Liver (tissue), 9 donors: ENCODE data around the gene DIPK1C. TPM values are rescaled to one million over a fixed set of nuclear protein-coding genes. Genes with fewer than 3 reads are reported as not detected.

Source experiments
- DNase-seq: peaks from one replicate; pipeline ENCODE4 v3.0.0-alpha.2; 2017; ENCODE audit warnings: low spot score
- H3K27ac ChIP-seq, 2 donors: one replicate each; pipeline ENCODE4 v1.7.0; 2013; ENCODE audit warnings: inconsistent platforms in 2 of 2, low read length in 2 of 2, control low read depth in 1 of 2, low read depth in 1 of 2, mild to moderate bottlenecking in 1 of 2
- H3K27me3 ChIP-seq, 4 donors: one replicate each; pipeline versions ENCODE4 v1.6.1 to v1.7.0; 2013; ENCODE audit warnings: low read length in 3 of 4, inconsistent platforms in 1 of 4, mild to moderate bottlenecking in 1 of 4, moderate library complexity in 1 of 4; ENCODE audit not compliant: control insufficient read depth in 4 of 4, insufficient read depth in 4 of 4
- H3K36me3 ChIP-seq, 4 donors: one replicate each; pipeline versions ENCODE4 v1.6.1 to v1.7.0; 2013; ENCODE audit warnings: low read length in 3 of 4, mild to moderate bottlenecking in 3 of 4, low read depth in 1 of 4, moderate library complexity in 1 of 4; ENCODE audit not compliant: control insufficient read depth in 4 of 4, insufficient read depth in 3 of 4
- H3K4me1 ChIP-seq, 4 donors: one replicate each; pipeline versions ENCODE4 v1.6.1 to v1.7.0; 2013; ENCODE audit warnings: low read length in 3 of 4, mild to moderate bottlenecking in 3 of 4, moderate library complexity in 1 of 4; ENCODE audit not compliant: control insufficient read depth in 4 of 4, insufficient read depth in 4 of 4
- H3K4me3 ChIP-seq, 3 donors: one replicate each; pipeline versions ENCODE4 v1.6.1 to v1.7.0; 2013; ENCODE audit warnings: low read length in 3 of 3, control low read depth in 1 of 3, low read depth in 1 of 3, mild to moderate bottlenecking in 1 of 3
- H3K9ac ChIP-seq, 2 donors: one replicate each; pipeline ENCODE4 v1.7.0; 2013; ENCODE audit warnings: low read length in 2 of 2, mild to moderate bottlenecking in 2 of 2, moderate library complexity in 2 of 2, control low read depth in 1 of 2, low read depth in 1 of 2
- H3K9me3 ChIP-seq, 4 donors: one replicate each; pipeline versions ENCODE4 v1.6.1 to v1.7.0; 2013; ENCODE audit warnings: low read length in 3 of 4; ENCODE audit not compliant: control insufficient read depth in 4 of 4
- FOXA1 ChIP-seq: IDR thresholded peaks from 2 replicates; pipeline ENCODE4 v1.6.1; 2016; ENCODE audit warnings: antibody characterized with exemption
- FOXA2 ChIP-seq: IDR thresholded peaks from 2 replicates; pipeline ENCODE4 v1.6.1; 2016; ENCODE audit warnings: antibody characterized with exemption
- GABPA ChIP-seq, 2 donors: IDR thresholded peaks in 1 of 2; conservative IDR thresholded peaks in 1 of 2; 2 replicates each; pipeline ENCODE4 v1.6.1; 2016; ENCODE audit warnings: antibody characterized with exemption in 2 of 2, mild to moderate bottlenecking in 1 of 2, moderate library complexity in 1 of 2
- HNF4A ChIP-seq, 2 donors: conservative IDR thresholded peaks; 2 replicates each; pipeline ENCODE4 v1.6.1; 2016; ENCODE audit warnings: antibody characterized with exemption in 2 of 2, mild to moderate bottlenecking in 2 of 2
- HNF4G ChIP-seq: IDR thresholded peaks from 2 replicates; pipeline ENCODE4 v1.6.1; 2016; ENCODE audit warnings: antibody characterized with exemption
- JUND ChIP-seq, 2 donors: IDR thresholded peaks; 2 replicates each; pipeline ENCODE4 v1.6.1; 2016; ENCODE audit warnings: antibody characterized with exemption in 2 of 2
- NR2F2 ChIP-seq: IDR thresholded peaks from 2 replicates; pipeline ENCODE4 v1.6.1; 2016; ENCODE audit warnings: antibody characterized with exemption
- RAD21 ChIP-seq, 2 donors: IDR thresholded peaks; 2 replicates each; pipeline ENCODE4 v1.6.1; 2016; ENCODE audit warnings: antibody characterized with exemption in 2 of 2, mild to moderate bottlenecking in 2 of 2
- RXRA ChIP-seq, 2 donors: IDR thresholded peaks; 2 replicates each; pipeline ENCODE4 v1.6.1; 2017 to 2018; ENCODE audit warnings: antibody characterized with exemption in 2 of 2, mild to moderate bottlenecking in 1 of 2
- SP1 ChIP-seq: IDR thresholded peaks from 2 replicates; pipeline ENCODE4 v1.6.1; 2018; ENCODE audit warnings: antibody characterized with exemption, mild to moderate bottlenecking
- TAF1 ChIP-seq: conservative IDR thresholded peaks from 2 replicates; pipeline ENCODE4 v1.6.1; 2016; ENCODE audit warnings: antibody characterized with exemption, mild to moderate bottlenecking
- YY1 ChIP-seq: IDR thresholded peaks from 2 replicates; pipeline ENCODE4 v1.6.1; 2016; ENCODE audit warnings: antibody characterized with exemption, mild to moderate bottlenecking
- WGBS: extraction: QIAGEN DNeasy Blood & Tissue Kit; methylation state at CpG from one replicate; pipeline ENCODE4 v1.1.7; 2013; 5-methylcytosine and 5-hydroxymethylcytosine counted together
- polyA plus RNA-seq, 2 donors: library from polyadenylated mRNA; stranded (reverse) in 1 of 2; unstranded in 1 of 2; fragments of 200-250 nt in 1 of 2; fragments of >200 nt in 1 of 2; fragmentation: Nextera tagmentation in 1 of 2; extraction: Ambion mirVana in 1 of 2; gene quantifications; one replicate each; pipeline versions ENCODE4 v1.2.1 to v1.2.3, GENCODE V29; 2013 to 2015
- total RNA-seq, 2 donors: library from RNA; depleted of rRNA; stranded (reverse); fragments of >200 nt; gene quantifications; one replicate each; pipeline ENCODE4 v1.2.3, GENCODE V29; 2014
- TF ChIP-seq, protein P1 (sequence below): fragments of 150-350 bp; IDR thresholded peaks from 2 replicates; pipeline ENCODE4 v1.5.1; 2017; ENCODE audit warnings: improper control_type of control experiment, low read depth, low read length; ENCODE audit not compliant: missing input control
- TF ChIP-seq, protein P2 (sequence below): IDR thresholded peaks from 2 replicates; pipeline ENCODE4 v1.6.1; 2016; ENCODE audit warnings: antibody characterized with exemption
- TF ChIP-seq, protein P3 (sequence below): IDR thresholded peaks from 2 replicates; pipeline ENCODE4 v1.6.1; 2016; ENCODE audit warnings: antibody characterized with exemption, mild to moderate bottlenecking
- TF ChIP-seq, protein P4 (sequence below): IDR thresholded peaks from 2 replicates; pipeline ENCODE4 v1.6.1; 2016; ENCODE audit warnings: antibody characterized with exemption
- TF ChIP-seq, protein P5 (sequence below): IDR thresholded peaks from 2 replicates; pipeline ENCODE4 v1.6.1; 2016; ENCODE audit warnings: antibody characterized with exemption
- donor health status: healthy.
- donor health status: healthy.
- donor health status: healthy.
- donor health status: healthy.
- donor health status: healthy.

The DIPK1C gene
- total and polyA plus RNA-seq, 4 donors, result 0.06 to 0.19 (median 0.08) TPM; not detected in 1

DNA sequence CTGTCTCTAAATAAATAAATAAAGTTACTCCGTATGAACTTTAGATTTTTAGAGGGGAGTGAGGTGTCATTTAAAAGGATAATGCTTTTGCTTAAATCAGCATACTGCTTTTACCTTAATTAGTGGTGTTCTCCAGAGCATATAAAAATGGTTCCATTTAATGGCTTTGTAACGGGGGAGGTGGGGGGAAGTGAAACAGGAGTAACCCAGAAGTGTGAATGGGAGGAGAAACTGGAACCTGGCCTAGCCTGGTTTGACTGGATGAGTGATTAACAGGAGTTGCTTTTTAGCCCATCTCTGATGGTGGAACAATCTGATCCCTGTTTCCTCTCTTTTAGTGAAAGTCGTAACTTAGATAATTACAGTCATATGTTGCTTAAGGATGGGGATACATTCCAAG is 40.7 kb upstream of the DIPK1C start:
- no peak overlapping the region for H3K9ac ChIP-seq
- no peaks in the 10 kb centered on the region for H3K9me3 ChIP-seq
- H3K27ac ChIP-seq, result peak overlapping the region; percentile 96 to 97
- no peak for DNase-seq
- H3K36me3 ChIP-seq, result peaks cover 0 to 7% (median 5%) of the 10 kb centered on the region in 4 donors
- TF ChIP-seq HNF4A (conservative IDR thresholded peaks at IDR 0.05) (peak in 1 of 2 donors; percentile 27), HNF4G (no peak)
- H3K27me3 ChIP-seq, result no peaks in the 10 kb centered on the region
- no peak overlapping the region for H3K4me3 ChIP-seq
- 38% methylated on average over 3 of the region's 3 CpGs for WGBS
- peaks cover 5 to 46% (median 35%) of the 10 kb centered on the region in 4 donors for H3K4me1 ChIP-seq

DNA sequence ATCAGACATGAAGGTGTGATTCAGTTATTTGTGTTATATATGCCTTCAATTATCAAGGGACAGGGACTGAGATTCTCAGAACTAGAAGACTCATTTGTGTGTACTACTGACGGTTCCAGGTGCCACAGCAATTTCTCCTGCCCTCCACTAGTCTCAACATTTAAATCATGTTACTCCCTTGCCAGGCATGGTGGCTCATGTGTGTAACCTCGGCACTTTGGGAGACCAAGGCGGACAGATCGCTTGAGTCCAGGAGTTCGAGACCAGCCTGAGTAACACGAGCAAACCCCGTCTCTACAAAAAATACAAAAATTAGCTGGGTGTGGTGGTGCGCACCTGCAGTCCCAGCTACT is 40.2 kb upstream of the DIPK1C start:
- H3K9me3 ChIP-seq, result no peaks in the 10 kb centered on the region
- H3K9ac ChIP-seq, result peak overlapping the region; percentile 79 to 95
- H3K4me1 ChIP-seq, result peaks cover 5 to 46% (median 34%) of the 10 kb centered on the region in 4 donors
- 83% methylated on average over 8 of the region's 8 CpGs for WGBS
- H3K4me3 ChIP-seq, result peak overlapping the region; percentile 82 to 86 (median 85)
- DNase-seq, result no peak
- peak overlapping the region; percentile 96 to 97 for H3K27ac ChIP-seq
- H3K27me3 ChIP-seq, result no peaks in the 10 kb centered on the region
- TF ChIP-seq, protein P1, sequence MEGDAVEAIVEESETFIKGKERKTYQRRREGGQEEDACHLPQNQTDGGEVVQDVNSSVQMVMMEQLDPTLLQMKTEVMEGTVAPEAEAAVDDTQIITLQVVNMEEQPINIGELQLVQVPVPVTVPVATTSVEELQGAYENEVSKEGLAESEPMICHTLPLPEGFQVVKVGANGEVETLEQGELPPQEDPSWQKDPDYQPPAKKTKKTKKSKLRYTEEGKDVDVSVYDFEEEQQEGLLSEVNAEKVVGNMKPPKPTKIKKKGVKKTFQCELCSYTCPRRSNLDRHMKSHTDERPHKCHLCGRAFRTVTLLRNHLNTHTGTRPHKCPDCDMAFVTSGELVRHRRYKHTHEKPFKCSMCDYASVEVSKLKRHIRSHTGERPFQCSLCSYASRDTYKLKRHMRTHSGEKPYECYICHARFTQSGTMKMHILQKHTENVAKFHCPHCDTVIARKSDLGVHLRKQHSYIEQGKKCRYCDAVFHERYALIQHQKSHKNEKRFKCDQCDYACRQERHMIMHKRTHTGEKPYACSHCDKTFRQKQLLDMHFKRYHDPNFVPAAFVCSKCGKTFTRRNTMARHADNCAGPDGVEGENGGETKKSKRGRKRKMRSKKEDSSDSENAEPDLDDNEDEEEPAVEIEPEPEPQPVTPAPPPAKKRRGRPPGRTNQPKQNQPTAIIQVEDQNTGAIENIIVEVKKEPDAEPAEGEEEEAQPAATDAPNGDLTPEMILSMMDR, result no peak
- no peak for TF ChIP-seq GABPA (IDR thresholded peaks at IDR 0.05 in 1 of 2, conservative IDR thresholded peaks at IDR 0.05 in 1 of 2)
- TF ChIP-seq JUND (IDR thresholded peaks at IDR 0.05), result no peak
- TF ChIP-seq, protein P2, sequence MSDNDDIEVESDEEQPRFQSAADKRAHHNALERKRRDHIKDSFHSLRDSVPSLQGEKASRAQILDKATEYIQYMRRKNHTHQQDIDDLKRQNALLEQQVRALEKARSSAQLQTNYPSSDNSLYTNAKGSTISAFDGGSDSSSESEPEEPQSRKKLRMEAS, result no peak
- TF ChIP-seq FOXA1, result no peak
- no peak for TF ChIP-seq SP1
- TF ChIP-seq, protein P3, sequence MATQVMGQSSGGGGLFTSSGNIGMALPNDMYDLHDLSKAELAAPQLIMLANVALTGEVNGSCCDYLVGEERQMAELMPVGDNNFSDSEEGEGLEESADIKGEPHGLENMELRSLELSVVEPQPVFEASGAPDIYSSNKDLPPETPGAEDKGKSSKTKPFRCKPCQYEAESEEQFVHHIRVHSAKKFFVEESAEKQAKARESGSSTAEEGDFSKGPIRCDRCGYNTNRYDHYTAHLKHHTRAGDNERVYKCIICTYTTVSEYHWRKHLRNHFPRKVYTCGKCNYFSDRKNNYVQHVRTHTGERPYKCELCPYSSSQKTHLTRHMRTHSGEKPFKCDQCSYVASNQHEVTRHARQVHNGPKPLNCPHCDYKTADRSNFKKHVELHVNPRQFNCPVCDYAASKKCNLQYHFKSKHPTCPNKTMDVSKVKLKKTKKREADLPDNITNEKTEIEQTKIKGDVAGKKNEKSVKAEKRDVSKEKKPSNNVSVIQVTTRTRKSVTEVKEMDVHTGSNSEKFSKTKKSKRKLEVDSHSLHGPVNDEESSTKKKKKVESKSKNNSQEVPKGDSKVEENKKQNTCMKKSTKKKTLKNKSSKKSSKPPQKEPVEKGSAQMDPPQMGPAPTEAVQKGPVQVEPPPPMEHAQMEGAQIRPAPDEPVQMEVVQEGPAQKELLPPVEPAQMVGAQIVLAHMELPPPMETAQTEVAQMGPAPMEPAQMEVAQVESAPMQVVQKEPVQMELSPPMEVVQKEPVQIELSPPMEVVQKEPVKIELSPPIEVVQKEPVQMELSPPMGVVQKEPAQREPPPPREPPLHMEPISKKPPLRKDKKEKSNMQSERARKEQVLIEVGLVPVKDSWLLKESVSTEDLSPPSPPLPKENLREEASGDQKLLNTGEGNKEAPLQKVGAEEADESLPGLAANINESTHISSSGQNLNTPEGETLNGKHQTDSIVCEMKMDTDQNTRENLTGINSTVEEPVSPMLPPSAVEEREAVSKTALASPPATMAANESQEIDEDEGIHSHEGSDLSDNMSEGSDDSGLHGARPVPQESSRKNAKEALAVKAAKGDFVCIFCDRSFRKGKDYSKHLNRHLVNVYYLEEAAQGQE, result no peak
- no peak for TF ChIP-seq FOXA2
- TF ChIP-seq HNF4G, result no peak
- TF ChIP-seq HNF4A (conservative IDR thresholded peaks at IDR 0.05), result no peak
- TF ChIP-seq, protein P4, sequence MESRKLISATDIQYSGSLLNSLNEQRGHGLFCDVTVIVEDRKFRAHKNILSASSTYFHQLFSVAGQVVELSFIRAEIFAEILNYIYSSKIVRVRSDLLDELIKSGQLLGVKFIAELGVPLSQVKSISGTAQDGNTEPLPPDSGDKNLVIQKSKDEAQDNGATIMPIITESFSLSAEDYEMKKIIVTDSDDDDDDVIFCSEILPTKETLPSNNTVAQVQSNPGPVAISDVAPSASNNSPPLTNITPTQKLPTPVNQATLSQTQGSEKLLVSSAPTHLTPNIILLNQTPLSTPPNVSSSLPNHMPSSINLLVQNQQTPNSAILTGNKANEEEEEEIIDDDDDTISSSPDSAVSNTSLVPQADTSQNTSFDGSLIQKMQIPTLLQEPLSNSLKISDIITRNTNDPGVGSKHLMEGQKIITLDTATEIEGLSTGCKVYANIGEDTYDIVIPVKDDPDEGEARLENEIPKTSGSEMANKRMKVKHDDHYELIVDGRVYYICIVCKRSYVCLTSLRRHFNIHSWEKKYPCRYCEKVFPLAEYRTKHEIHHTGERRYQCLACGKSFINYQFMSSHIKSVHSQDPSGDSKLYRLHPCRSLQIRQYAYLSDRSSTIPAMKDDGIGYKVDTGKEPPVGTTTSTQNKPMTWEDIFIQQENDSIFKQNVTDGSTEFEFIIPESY, result no peak
- TF ChIP-seq RXRA (IDR thresholded peaks at IDR 0.05), result no peak
- TF ChIP-seq NR2F2, result no peak
- no peak for TF ChIP-seq TAF1
- no peak for TF ChIP-seq RAD21 (IDR thresholded peaks at IDR 0.05)
- TF ChIP-seq, protein P5, sequence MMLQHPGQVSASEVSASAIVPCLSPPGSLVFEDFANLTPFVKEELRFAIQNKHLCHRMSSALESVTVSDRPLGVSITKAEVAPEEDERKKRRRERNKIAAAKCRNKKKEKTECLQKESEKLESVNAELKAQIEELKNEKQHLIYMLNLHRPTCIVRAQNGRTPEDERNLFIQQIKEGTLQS, result no peak
- TF ChIP-seq YY1, result no peak
- H3K36me3 ChIP-seq, result peaks cover 0 to 4% (median 2%) of the 10 kb centered on the region in 4 donors
